Adipocyte (in vitro differentiated cells): ENCODE measurements around the gene ZNF628.
"Not testable (repeated sequence)": the region's sequence is repeated elsewhere in the genome, so short reads cannot be mapped to it uniquely, and the experiment has no call there.

Experiments
- DNase-seq: peaks from one replicate; pipeline ENCODE4 v3.0.0-alpha.2; 2015; ENCODE audit warnings: low read depth
- H3K27me3 ChIP-seq: replicated peaks from 2 replicates; pipeline ENCODE4 v1.7.0; 2013; ENCODE audit warnings: mild to moderate bottlenecking, low read length, moderate library complexity; ENCODE audit not compliant: control insufficient read depth, insufficient read depth
- H3K36me3 ChIP-seq: 2 replicates; pipeline ENCODE4 v1.7.0; 2013; ENCODE audit warnings: low read length, mild to moderate bottlenecking, moderate library complexity; ENCODE audit not compliant: control insufficient read depth, insufficient read depth, severe bottlenecking
- H3K4me1 ChIP-seq: 2 replicates; pipeline ENCODE4 v1.7.0; 2013; ENCODE audit warnings: mild to moderate bottlenecking, low read length, moderate library complexity; ENCODE audit not compliant: control insufficient read depth, insufficient read depth
- H3K4me3 ChIP-seq: 2 replicates; pipeline ENCODE4 v1.7.0; 2013; ENCODE audit warnings: mild to moderate bottlenecking, low read length, moderate library complexity
- H3K9ac ChIP-seq: 2 replicates; pipeline ENCODE4 v1.7.0; 2013; ENCODE audit warnings: mild to moderate bottlenecking, low read length, moderate library complexity
- H3K9me3 ChIP-seq: 2 replicates; pipeline ENCODE4 v1.7.0; 2013; ENCODE audit warnings: mild to moderate bottlenecking, low read length, moderate library complexity; ENCODE audit not compliant: control insufficient read depth

The ZNF628 gene

DNA sequence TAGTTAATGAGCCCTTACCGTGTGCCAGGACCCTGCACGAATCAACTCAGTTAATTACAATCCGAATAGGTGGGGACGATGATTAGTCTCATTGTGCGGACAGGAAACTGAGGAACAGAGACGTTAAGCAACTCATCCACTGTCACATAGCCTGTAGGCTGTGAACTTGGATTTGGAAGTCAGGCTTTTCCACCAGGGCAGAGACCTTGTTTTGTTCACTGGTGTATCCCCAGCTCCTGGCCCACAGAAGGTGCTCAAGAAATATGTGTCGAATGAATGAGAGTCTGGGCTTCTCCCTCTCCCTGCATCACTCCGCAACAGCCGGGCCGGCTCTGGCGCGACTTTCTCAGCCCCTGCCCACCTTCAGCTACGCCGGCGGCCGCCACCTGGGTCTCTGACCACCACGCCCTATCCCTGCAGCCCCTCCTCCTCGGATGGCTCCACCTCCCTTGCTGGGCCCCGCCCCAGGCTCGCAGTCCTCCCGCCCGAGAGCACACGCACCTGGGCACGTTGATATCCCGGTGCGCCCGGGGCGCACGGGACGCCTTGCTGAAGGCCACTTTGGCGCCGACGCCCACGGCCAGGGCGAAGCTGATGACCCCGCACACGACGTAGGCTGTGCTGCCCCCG lies 34.6 kb upstream of the ZNF628 start:
- Histone ChIP-seq H3K9ac (no peak overlapping the region), H3K4me1 (no peaks in the 10 kb centered on the region), H3K9me3 (no peaks in the 10 kb centered on the region), H3K4me3 (no peak overlapping the region), H3K27me3 (peaks cover 70% of the 10 kb centered on the region), H3K36me3 (no peaks in the 10 kb centered on the region)
- no peak for DNase-seq

DNA sequence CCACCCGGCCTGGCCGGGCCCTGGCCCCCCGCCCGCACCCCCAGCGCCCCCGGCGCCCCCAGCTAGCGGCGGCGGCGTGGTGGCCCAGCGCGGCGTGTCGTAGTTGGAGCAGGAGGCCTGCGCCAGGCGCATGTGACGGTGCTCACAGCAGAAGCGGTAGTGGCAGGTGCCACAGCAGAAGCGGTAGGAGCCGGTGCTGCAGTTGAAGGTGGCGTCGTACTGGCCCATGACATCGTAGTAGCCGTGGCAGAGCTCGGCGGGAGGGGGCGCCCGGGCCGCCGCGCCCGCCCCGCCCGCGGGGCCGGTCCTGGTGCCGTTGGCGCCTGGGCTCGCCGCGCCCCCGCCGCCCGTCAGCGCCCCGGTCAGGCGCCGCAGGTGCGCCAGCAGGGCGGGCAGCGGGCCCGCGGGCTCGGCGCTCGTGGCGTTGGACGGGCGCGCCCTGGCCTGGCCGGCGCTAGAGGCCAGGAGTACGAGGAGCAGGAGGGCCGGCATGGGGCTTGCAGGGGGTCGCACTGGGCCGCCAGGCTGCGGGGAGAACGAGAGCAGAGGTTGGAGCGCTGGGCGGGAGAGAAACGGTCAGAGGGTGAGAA lies 34.0 kb upstream of the ZNF628 start:
- Histone ChIP-seq H3K36me3 (no peaks in the 10 kb centered on the region), H3K9me3 (no peaks in the 10 kb centered on the region), H3K4me1 (no peaks in the 10 kb centered on the region), H3K27me3 (peaks cover 71% of the 10 kb centered on the region), H3K4me3 (no peak overlapping the region), H3K9ac (no peak overlapping the region)
- no peak for DNase-seq

DNA sequence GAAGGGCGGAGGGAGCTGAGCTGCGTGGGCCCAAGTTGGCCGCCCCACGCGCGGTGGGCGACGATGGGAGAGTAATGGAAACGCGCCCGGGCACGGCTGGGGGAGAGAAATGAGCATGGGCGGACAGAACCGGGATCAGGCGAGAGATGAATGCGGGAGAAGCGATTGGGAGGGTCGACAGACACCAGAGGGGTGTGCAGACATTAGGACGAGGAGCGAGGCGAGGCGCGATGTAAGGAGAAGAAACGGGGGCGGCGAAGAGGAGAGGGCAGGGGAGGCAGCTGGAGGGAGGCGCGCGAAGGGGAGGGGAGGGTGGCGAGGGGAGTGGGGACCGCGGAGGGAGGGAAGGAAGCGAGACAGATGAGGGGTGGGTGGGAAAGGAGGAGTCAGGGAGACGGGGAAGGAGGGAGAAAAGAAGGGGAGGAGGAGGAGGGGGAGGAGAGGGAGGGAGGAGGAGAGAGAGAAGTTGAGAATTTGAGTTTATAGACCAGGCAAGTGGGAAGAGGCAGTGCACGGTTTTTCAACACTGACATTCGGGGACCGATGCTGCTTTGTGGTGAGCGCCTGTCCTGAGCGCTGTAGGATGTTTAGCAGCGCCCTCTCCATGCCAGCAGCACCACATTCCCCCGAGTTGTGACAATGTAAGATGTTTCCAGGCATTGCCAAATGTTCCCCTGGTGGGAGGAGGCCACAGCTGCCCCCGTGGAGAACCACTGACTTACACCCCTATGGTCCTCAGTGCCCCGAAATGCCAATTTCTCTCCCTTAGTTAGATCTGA lies 33.2 kb upstream of the ZNF628 start, which contains the start of gene SHISA7:
Gene SHISA7 (minus strand): TSS at position 256 of the 779 bp plus-strand sequence. CDS start 437 bp downstream, outside the sequence.
- peaks cover 69% of the 10 kb centered on the region for H3K27me3 ChIP-seq
- H3K9me3 ChIP-seq: no peaks in the 10 kb centered on the region
- no peak for DNase-seq
- no peaks in the 10 kb centered on the region for H3K4me1 ChIP-seq
- no peaks in the 10 kb centered on the region for H3K36me3 ChIP-seq
- H3K4me3 ChIP-seq: no peak within 1 kb of the TSS
- H3K9ac ChIP-seq: no peak within 1 kb of the TSS

DNA sequence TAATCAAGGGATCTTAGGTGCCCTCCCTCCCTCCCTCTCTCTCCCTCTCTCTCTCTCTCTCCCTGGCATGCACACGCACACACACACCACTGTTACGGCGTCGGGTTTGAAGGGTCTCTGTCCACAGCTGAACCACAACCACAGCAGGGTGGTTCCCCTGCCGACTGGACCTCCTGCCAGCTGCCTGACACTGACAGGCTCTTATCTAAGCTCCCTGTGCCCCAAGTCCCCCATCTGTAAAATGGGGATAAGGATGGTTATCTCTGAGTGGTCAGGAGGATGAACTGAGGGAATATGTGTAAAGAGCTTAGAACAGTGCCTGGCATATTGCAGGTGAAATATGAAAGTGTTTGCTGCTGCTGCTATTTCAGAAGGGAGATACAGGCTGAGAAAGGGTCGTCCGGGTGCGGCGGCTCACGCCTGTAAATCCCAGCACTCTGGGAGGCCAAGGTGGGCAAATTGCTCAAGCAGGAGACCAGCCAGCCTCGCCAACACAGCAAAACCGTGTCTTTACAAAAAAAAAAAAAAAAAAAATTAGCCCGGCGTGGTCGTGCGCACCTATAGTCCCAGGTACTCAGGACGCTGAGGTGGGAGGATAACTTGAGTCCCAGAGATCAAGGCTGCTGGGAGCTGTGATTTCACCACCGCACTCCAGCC lies 32.5 kb upstream of the ZNF628 start:
- no peak for DNase-seq
- no peaks in the 10 kb centered on the region for H3K36me3 ChIP-seq
- H3K4me3 ChIP-seq: no peak overlapping the region
- H3K4me1 ChIP-seq: no peaks in the 10 kb centered on the region
- no peaks in the 10 kb centered on the region for H3K9me3 ChIP-seq
- no peak overlapping the region for H3K9ac ChIP-seq
- H3K27me3 ChIP-seq: peaks cover 62% of the 10 kb centered on the region

DNA sequence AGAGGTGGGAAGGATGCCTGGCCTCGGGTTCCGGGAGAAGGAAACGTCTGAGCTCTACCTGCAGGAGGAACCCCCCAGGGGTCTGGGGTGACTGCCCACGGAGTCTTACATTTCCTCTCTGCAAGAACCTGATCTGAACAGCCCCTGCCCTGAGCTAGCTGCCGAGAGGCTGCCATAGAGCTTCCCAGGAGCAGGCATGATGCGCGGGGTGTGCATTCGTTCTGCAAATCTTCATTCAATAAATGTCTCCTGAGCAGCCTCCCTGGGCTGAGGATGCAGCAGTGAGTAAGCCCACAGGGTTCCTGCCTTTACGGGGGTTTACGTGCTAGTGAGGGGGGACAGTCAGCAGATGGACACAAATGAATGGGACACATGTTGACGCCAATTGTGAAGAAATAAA lies 31.8 kb upstream of the ZNF628 start:
- no peak overlapping the region for H3K4me3 ChIP-seq
- H3K4me1 ChIP-seq: no peaks in the 10 kb centered on the region
- no peaks in the 10 kb centered on the region for H3K36me3 ChIP-seq
- DNase-seq: no peak
- no peaks in the 10 kb centered on the region for H3K9me3 ChIP-seq
- H3K27me3 ChIP-seq: peaks cover 62% of the 10 kb centered on the region
- H3K9ac ChIP-seq: no peak overlapping the region

DNA sequence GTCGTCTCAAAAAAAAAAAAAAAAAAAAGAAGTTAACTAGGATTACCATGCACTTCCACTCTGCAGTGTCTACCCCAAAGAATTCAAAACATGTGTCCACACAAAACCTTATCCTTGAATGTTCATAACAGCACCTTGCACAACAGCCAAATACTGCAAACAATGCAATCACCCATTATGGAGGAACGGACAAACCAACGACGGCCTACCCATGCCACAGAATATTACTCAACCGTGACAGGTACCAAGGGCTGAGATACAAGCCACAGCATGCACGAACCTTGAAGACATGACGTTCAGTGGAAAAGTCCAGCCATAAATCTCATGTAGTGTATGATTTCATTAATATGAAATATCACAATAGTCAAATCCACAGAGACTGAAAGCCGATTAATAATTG lies 30.4 kb upstream of the ZNF628 start:
- no peak overlapping the region for H3K9ac ChIP-seq
- no peaks in the 10 kb centered on the region for H3K4me1 ChIP-seq
- no peak overlapping the region for H3K4me3 ChIP-seq
- no peak for DNase-seq
- peaks cover 56% of the 10 kb centered on the region for H3K27me3 ChIP-seq
- H3K36me3 ChIP-seq: no peaks in the 10 kb centered on the region
- H3K9me3 ChIP-seq: no peaks in the 10 kb centered on the region

DNA sequence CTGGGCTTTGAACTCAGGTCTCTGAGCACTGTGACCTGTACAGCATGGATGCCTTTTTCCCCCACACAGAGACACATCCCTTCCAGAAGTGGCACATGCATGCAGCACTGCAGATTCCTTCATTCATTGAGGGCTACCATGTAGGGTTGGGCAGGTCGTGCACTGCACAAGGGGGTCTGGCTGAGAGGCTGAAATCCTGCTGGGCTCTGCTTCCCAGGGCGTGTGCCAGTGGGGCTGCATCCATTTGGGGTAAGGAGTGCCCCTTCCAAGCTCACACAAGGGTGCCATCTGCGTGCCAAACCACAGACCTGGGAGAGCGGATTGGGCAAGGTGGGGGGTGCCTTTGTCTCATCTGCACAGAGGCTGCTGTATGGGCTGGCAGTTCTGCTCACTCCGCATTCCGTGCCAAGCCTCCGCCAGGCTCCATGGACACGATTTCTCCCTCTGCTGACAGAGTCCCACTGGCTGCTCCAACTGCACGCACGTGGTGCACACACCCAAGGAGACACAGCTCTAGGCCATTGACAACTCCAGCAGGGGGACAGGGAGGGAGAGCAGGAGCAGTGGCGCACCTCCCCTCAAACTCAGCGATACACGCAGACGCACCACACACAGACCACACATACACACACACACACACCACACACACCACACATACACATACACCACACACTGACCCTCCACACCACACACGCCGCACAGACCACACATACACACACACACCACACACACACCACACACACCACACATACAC lies 28.8 kb upstream of the ZNF628 start:
- Histone ChIP-seq H3K36me3 (no peaks in the 10 kb centered on the region), H3K9me3 (no peaks in the 10 kb centered on the region), H3K4me3 (no peak overlapping the region), H3K27me3 (peaks cover 46% of the 10 kb centered on the region), H3K9ac (no peak overlapping the region), H3K4me1 (no peaks in the 10 kb centered on the region)
- DNase-seq: peak; percentile 54

- DNase-seq, H3K36me3 ChIP-seq, H3K4me1 ChIP-seq, H3K9ac ChIP-seq, H3K9me3 ChIP-seq, H3K4me3 ChIP-seq: not testable (repeated sequence)
- H3K27me3 ChIP-seq: peaks cover 46% of the 10 kb centered on the region
Observed at GRCh38 chr19:55448175-55448490, 28.3 kb upstream of the ZNF628 start.

DNA sequence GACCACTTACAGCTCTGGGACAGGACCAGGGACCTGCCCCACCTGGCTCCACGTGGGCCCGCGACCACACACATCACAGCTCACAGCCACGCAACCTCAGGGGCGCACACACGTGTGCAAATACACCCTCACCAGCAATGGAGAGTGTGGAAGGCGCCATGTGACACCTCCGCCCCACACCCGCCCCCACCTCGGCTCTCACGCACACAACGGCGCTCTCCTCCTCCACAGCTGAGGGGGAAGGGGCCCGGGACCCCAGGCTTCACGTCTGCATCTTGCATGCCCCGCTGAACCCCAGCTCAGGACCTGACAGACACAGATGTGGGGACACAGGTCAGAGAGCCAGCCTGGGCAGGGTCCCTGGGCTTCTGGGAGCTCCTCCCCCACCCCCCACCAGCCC lies 26.9 kb upstream of the ZNF628 start:
- no peak for DNase-seq
- Histone ChIP-seq H3K9ac (no peak overlapping the region), H3K4me3 (no peak overlapping the region), H3K36me3 (no peaks in the 10 kb centered on the region), H3K9me3 (no peaks in the 10 kb centered on the region), H3K27me3 (peaks cover 37% of the 10 kb centered on the region), H3K4me1 (no peaks in the 10 kb centered on the region)

- Histone ChIP-seq H3K27me3 (peaks cover 23% of the 10 kb centered on the region), H3K4me1 (no peaks in the 10 kb centered on the region), H3K9me3 (no peaks in the 10 kb centered on the region), H3K4me3 (no peak overlapping the region), H3K9ac (no peak overlapping the region), H3K36me3 (peaks cover 4% of the 10 kb centered on the region)
- DNase-seq: peak; percentile 38
Observed at GRCh38 chr19:55451163-55451964, 25.1 kb upstream of the ZNF628 start.
